Activated T-helper 1 cell treated with anti-CD3 and anti-CD28 coated beads, Interleukin-2, amount 50 U/mL, for 16 hours (primary cell): Measurements from ENCODE around the gene VWA5B2.

Experiments used
- DNase-seq, 2 donors: peaks; one replicate each; pipeline ENCODE4 v3.0.0-alpha.2; 2020; ENCODE audit warnings: low read depth in 1 of 2, low spot score in 1 of 2

The VWA5B2 gene

GRCh38 chr3:184229394-184230080 lies at the start of gene VWA5B2:
Gene VWA5B2 (plus strand): TSS chr3:184229585. CDS start chr3:184230529, 944 bp downstream.
- DNase-seq, result peak; percentile 37 to 64

- no peak for DNase-seq
Observed at GRCh38 chr3:184180165-184180564, 49.2 kb upstream of the VWA5B2 start.

GRCh38 chr3:184181596-184181995 lies 47.8 kb upstream of the VWA5B2 start:
- no peak for DNase-seq

GRCh38 chr3:184183679-184184078 lies 45.7 kb upstream of the VWA5B2 start:
- no peak for DNase-seq

- no peak for DNase-seq
Observed at GRCh38 chr3:184184546-184185230, 44.7 kb upstream of the VWA5B2 start.

- DNase-seq, result peak; percentile 98 to 99
Observed at GRCh38 chr3:184185461-184186183, 43.8 kb upstream of the VWA5B2 start.

GRCh38 chr3:184186184-184186901 lies 43.0 kb upstream of the VWA5B2 start, which contains the start of gene ABCF3:
Gene ABCF3 (plus strand): TSS chr3:184186199. CDS start chr3:184186208, 9 bp downstream.
- no peak for DNase-seq

GRCh38 chr3:184186902-184187207 lies 42.5 kb upstream of the VWA5B2 start:
- DNase-seq, result no peak

- no peak for DNase-seq
Observed at GRCh38 chr3:184188080-184188479, 41.3 kb upstream of the VWA5B2 start.

GRCh38 chr3:184189421-184189820 lies 40.0 kb upstream of the VWA5B2 start:
- no peak for DNase-seq

GRCh38 chr3:184192889-184193288 lies 36.5 kb upstream of the VWA5B2 start:
- DNase-seq, result no peak

GRCh38 chr3:184193991-184194539 lies 35.3 kb upstream of the VWA5B2 start:
- no peak for DNase-seq

GRCh38 chr3:184196536-184196935 lies 32.8 kb upstream of the VWA5B2 start:
- no peak for DNase-seq

- no peak for DNase-seq
Observed at GRCh38 chr3:184198509-184198908, 30.9 kb upstream of the VWA5B2 start.

GRCh38 chr3:184200825-184201224 lies 28.6 kb upstream of the VWA5B2 start:
- DNase-seq, result no peak

GRCh38 chr3:184203526-184203925 lies 25.9 kb upstream of the VWA5B2 start:
- DNase-seq, result no peak

- no peak for DNase-seq
Observed at GRCh38 chr3:184209146-184209923, 20.1 kb upstream of the VWA5B2 start.

GRCh38 chr3:184211297-184211696 lies 18.1 kb upstream of the VWA5B2 start:
- no peak for DNase-seq

GRCh38 chr3:184211718-184212117 lies 17.7 kb upstream of the VWA5B2 start:
- DNase-seq, result no peak

GRCh38 chr3:184218814-184219213 lies 10.6 kb upstream of the VWA5B2 start:
- no peak for DNase-seq
